Measurements from ENCODE around the gene RPS6KA2. TPM values are rescaled to one million over a fixed set of nuclear protein-coding genes. Genes with fewer than 3 reads are reported as not detected.

Gene RPS6KA2
- total RNA-seq, 4 donors from 2014 or later, result 11.8 to 66.0 (median 19.2) TPM

GRCh38 chr6:166379800-166380199, 247.3 kb downstream of the RPS6KA2 start:
- H3K27me3 ChIP-seq, result no peaks in the 10 kb centered on the region
- intact Hi-C loops (cut with DNase I), result loop anchor here (5.0 kb wide), 1 partner anchor 37 kb away; the partner anchor contains the start of gene SFT2D1
- H3K9me3 ChIP-seq, result no peaks in the 10 kb centered on the region
- no peaks in the 10 kb centered on the region for H3K36me3 ChIP-seq
- H3K27ac ChIP-seq, result no peak overlapping the region
- no peak for TF ChIP-seq CTCF (IDR thresholded peaks at IDR 0.05)
- no peak for TF ChIP-seq POLR2A (IDR thresholded peaks at IDR 0.05)
- no peak overlapping the region for H3K4me3 ChIP-seq
- 75 to 80% methylated on average over 4 of the region's 4 CpGs for WGBS, 2 donors
- peaks cover 4 to 16% (median 10%) of the 10 kb centered on the region in 3 donors for H3K4me1 ChIP-seq
- DNase-seq, result no peak

GRCh38 chr6:166379103-166379586, 247.9 kb downstream of the RPS6KA2 start:
- TF ChIP-seq CTCF (IDR thresholded peaks at IDR 0.05) (no peak), POLR2A (IDR thresholded peaks at IDR 0.05) (no peak)
- no peaks in the 10 kb centered on the region for H3K27me3 ChIP-seq
- no peak overlapping the region for H3K4me3 ChIP-seq
- H3K27ac ChIP-seq, result no peak overlapping the region
- no peaks in the 10 kb centered on the region for H3K36me3 ChIP-seq
- no peaks in the 10 kb centered on the region for H3K9me3 ChIP-seq
- intact Hi-C loops (cut with DNase I), result no loop called here
- DNase-seq, result no peak
- H3K4me1 ChIP-seq, result peaks cover 3 to 14% (median 8%) of the 10 kb centered on the region in 3 donors
- 93 to 94% methylated on average over 1 of the region's 1 CpG for WGBS, 2 donors

- Histone ChIP-seq H3K27ac (no peak overlapping the region), H3K4me1 (peaks cover 0 to 9% (median 5%) of the 10 kb centered on the region in 3 donors), H3K36me3 (no peaks in the 10 kb centered on the region), H3K4me3 (no peak overlapping the region), H3K27me3 (no peaks in the 10 kb centered on the region), H3K9me3 (no peaks in the 10 kb centered on the region)
- DNase-seq, result no peak
- 47 to 48% methylated on average over 2 of the region's 2 CpGs for WGBS, 2 donors
- intact Hi-C loops (cut with DNase I), result no loop called here
- TF ChIP-seq CTCF (IDR thresholded peaks at IDR 0.05) (no peak), POLR2A (IDR thresholded peaks at IDR 0.05) (no peak)
Observed at GRCh38 chr6:166377721-166378120, 249.3 kb downstream of the RPS6KA2 start.

GRCh38 chr6:166375013-166375412, 252.0 kb downstream of the RPS6KA2 start:
- intact Hi-C loops (cut with DNase I), result no loop called here
- 93 to 97% methylated on average over 1 of the region's 1 CpG for WGBS, 2 donors
- no peak for DNase-seq

GRCh38 chr6:166370489-166370888, 256.6 kb downstream of the RPS6KA2 start:
- no peaks in the 10 kb centered on the region for H3K9me3 ChIP-seq
- TF ChIP-seq POLR2A (IDR thresholded peaks at IDR 0.05) (no peak), CTCF (IDR thresholded peaks at IDR 0.05) (no peak)
- intact Hi-C loops (cut with DNase I), result no loop called here
- no peaks in the 10 kb centered on the region for H3K27me3 ChIP-seq
- no peak overlapping the region for H3K27ac ChIP-seq
- WGBS, 2 donors, result 90 to 94% methylated on average over 3 of the region's 3 CpGs
- peaks cover 0 to 4% (median 0%) of the 10 kb centered on the region in 3 donors for H3K4me1 ChIP-seq
- no peak overlapping the region for H3K4me3 ChIP-seq
- no peak for DNase-seq
- peaks cover 0 to 29% (median 0%) of the 10 kb centered on the region in 3 donors for H3K36me3 ChIP-seq

More at GRCh38 chr6:166375013-166375412, 252.0 kb downstream of the RPS6KA2 start:
- no peak overlapping the region for H3K27ac ChIP-seq
- no peaks in the 10 kb centered on the region for H3K27me3 ChIP-seq
- no peak overlapping the region for H3K4me3 ChIP-seq
- no peaks in the 10 kb centered on the region for H3K4me1 ChIP-seq
- peaks cover 0 to under 1% (median 0%) of the 10 kb centered on the region in 3 donors for H3K36me3 ChIP-seq
- no peaks in the 10 kb centered on the region for H3K9me3 ChIP-seq
- no peak for TF ChIP-seq POLR2A (IDR thresholded peaks at IDR 0.05)
- no peak for TF ChIP-seq CTCF (IDR thresholded peaks at IDR 0.05)
